ENCODE results near the gene FARP1.

GRCh38 chr13:98360545-98360944 lies 217.7 kb downstream of the FARP1 start:
- TF ChIP-seq, protein P1, sequence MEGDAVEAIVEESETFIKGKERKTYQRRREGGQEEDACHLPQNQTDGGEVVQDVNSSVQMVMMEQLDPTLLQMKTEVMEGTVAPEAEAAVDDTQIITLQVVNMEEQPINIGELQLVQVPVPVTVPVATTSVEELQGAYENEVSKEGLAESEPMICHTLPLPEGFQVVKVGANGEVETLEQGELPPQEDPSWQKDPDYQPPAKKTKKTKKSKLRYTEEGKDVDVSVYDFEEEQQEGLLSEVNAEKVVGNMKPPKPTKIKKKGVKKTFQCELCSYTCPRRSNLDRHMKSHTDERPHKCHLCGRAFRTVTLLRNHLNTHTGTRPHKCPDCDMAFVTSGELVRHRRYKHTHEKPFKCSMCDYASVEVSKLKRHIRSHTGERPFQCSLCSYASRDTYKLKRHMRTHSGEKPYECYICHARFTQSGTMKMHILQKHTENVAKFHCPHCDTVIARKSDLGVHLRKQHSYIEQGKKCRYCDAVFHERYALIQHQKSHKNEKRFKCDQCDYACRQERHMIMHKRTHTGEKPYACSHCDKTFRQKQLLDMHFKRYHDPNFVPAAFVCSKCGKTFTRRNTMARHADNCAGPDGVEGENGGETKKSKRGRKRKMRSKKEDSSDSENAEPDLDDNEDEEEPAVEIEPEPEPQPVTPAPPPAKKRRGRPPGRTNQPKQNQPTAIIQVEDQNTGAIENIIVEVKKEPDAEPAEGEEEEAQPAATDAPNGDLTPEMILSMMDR (IDR thresholded peaks at IDR 0.05) = no peak
- no peak for TF ChIP-seq POLR2A (IDR thresholded peaks at IDR 0.05; ENCODE audit: low read depth)

All from esophagus muscularis mucosa (tissue), 3 donors.